Mammary epithelial cell (primary cell): ENCODE measurements around the gene POMGNT2.

Experiments
- CTCF ChIP-seq, 2 donors: IDR thresholded peaks in 1 of 2; conservative IDR thresholded peaks in 1 of 2; 2 replicates each; pipeline ENCODE4 v1.5.1; 2011 to 2012; ENCODE audit warnings: inconsistent platforms in 2 of 2, low read length in 2 of 2, mild to moderate bottlenecking in 2 of 2, control low read depth in 1 of 2, low read depth in 1 of 2; ENCODE audit not compliant: insufficient read depth in 1 of 2; ENCODE audit errors: extremely low read depth in 1 of 2
- EZH2 ChIP-seq: IDR thresholded peaks from 2 replicates; pipeline ENCODE4 v1.6.1; 2012; ENCODE audit warnings: low read length, inconsistent platforms, borderline replicate concordance

- TF ChIP-seq CTCF (conservative IDR thresholded peaks at IDR 0.05 in 1 of 2, IDR thresholded peaks at IDR 0.05 in 1 of 2; ENCODE audit: extremely low read depth in 1 of 2, insufficient read depth in 1 of 2, low read depth in 1 of 2, low read length in 2 of 2), result no peak
- no peak for TF ChIP-seq EZH2
Observed at GRCh38 chr3:43077261-43077660, 28.6 kb downstream of the POMGNT2 start.
